H7 (cell line): ENCODE results near the gene TRAK2. TPM values are rescaled to one million over a fixed set of nuclear protein-coding genes. Genes with fewer than 3 reads are reported as not detected.
"Not testable (repeated sequence)": the region's sequence is repeated elsewhere in the genome, so short reads cannot be mapped to it uniquely, and the experiment has no call there.

Experiments used
- DNase-seq: peaks from one replicate; pipeline ENCODE4 v3.0.0; 2012
- H3K27me3 ChIP-seq: 2 replicates; pipeline ENCODE4 v1.6.0; 2011; ENCODE audit warnings: mild to moderate bottlenecking, low read length; ENCODE audit not compliant: control insufficient read depth, insufficient read depth
- H3K36me3 ChIP-seq: replicated peaks from 2 replicates; pipeline ENCODE4 v1.5.1; 2011; ENCODE audit warnings: low read length; ENCODE audit not compliant: control insufficient read depth, insufficient read depth
- H3K4me3 ChIP-seq: 2 replicates; pipeline ENCODE4 v1.5.1; 2011; ENCODE audit warnings: low read depth, mild to moderate bottlenecking, control low read depth, low read length, moderate library complexity; ENCODE audit not compliant: insufficient read depth
- total RNA-seq: library from RNA; depleted of rRNA; stranded (reverse); fragments of >200 nt; shearing (Covaris generic); gene quantifications from 2 replicates; pipeline ENCODE4 v1.2.3, GENCODE V29; 2014; rRNA removed

TRAK2 gene
- total RNA-seq, result 9.0 and 11.4 TPM in 2 replicates

- no peaks in the 10 kb centered on the region for H3K27me3 ChIP-seq
- DNase-seq, result peak; percentile 95
- no peaks in the 10 kb centered on the region for H3K36me3 ChIP-seq
- peak within 1 kb of the TSS; percentile 98 for H3K4me3 ChIP-seq
Observed at GRCh38 chr2:201451292-201452057, at the start of gene TRAK2, which contains the start of gene STRADB. Gene TRAK2, minus strand, starts transcription at chr2:201451458. Its CDS starts 30,951 bp downstream, at chr2:201420507. Gene STRADB, plus strand, starts transcription at chr2:201451740. Its CDS starts 3,101 bp downstream, at chr2:201454841.

GRCh38 chr2:201500534-201500933 is 49.3 kb upstream of the TRAK2 start:
- DNase-seq, result no peak
- H3K36me3 ChIP-seq, result no peaks in the 10 kb centered on the region
- H3K4me3 ChIP-seq, result no peak overlapping the region
- H3K27me3 ChIP-seq, result no peaks in the 10 kb centered on the region

GRCh38 chr2:201496785-201497184 is 45.5 kb upstream of the TRAK2 start:
- DNase-seq, result no peak
- H3K4me3 ChIP-seq, result no peak overlapping the region
- no peaks in the 10 kb centered on the region for H3K36me3 ChIP-seq
- H3K27me3 ChIP-seq, result no peaks in the 10 kb centered on the region

GRCh38 chr2:201490291-201490690 is 39.0 kb upstream of the TRAK2 start:
- Histone ChIP-seq H3K4me3 (no peak overlapping the region), H3K27me3 (no peaks in the 10 kb centered on the region), H3K36me3 (no peaks in the 10 kb centered on the region)
- DNase-seq, result no peak

- no peak overlapping the region for H3K4me3 ChIP-seq
- H3K27me3 ChIP-seq, result no peaks in the 10 kb centered on the region
- H3K36me3 ChIP-seq, result no peaks in the 10 kb centered on the region; the same call in 1 of the 2 replicates
- DNase-seq, result no peak
Observed at GRCh38 chr2:201484805-201485204, 33.5 kb upstream of the TRAK2 start.

- peak; percentile 20 for DNase-seq
- H3K36me3 ChIP-seq, result not testable (repeated sequence)
Observed at GRCh38 chr2:201483758-201484157, 32.5 kb upstream of the TRAK2 start.

GRCh38 chr2:201483342-201483741 is 32.1 kb upstream of the TRAK2 start:
- DNase-seq, result no peak
- no peaks in the 10 kb centered on the region; the same call in 1 of the 2 replicates for H3K36me3 ChIP-seq
- H3K4me3 ChIP-seq, result no peak overlapping the region
- no peaks in the 10 kb centered on the region for H3K27me3 ChIP-seq

More at GRCh38 chr2:201483758-201484157, 32.5 kb upstream of the TRAK2 start:
- H3K27me3 ChIP-seq, H3K4me3 ChIP-seq: not testable (repeated sequence)

- no peak for DNase-seq
Observed at GRCh38 chr2:201482543-201482942, 31.3 kb upstream of the TRAK2 start.

GRCh38 chr2:201472411-201472810 is 21.2 kb upstream of the TRAK2 start:
- H3K36me3 ChIP-seq, result peaks cover 1% of the 10 kb centered on the region; the same call in 1 of the 2 replicates
- H3K4me3 ChIP-seq, result no peak overlapping the region
- no peak for DNase-seq
- H3K27me3 ChIP-seq, result no peaks in the 10 kb centered on the region

More at GRCh38 chr2:201482543-201482942, 31.3 kb upstream of the TRAK2 start:
- Histone ChIP-seq H3K36me3 (no peaks in the 10 kb centered on the region; the same call in 1 of the 2 replicates), H3K27me3 (no peaks in the 10 kb centered on the region), H3K4me3 (no peak overlapping the region)

GRCh38 chr2:201471732-201472393 is 20.6 kb upstream of the TRAK2 start:
- H3K27me3 ChIP-seq, result no peaks in the 10 kb centered on the region
- H3K36me3 ChIP-seq, result peaks cover 1% of the 10 kb centered on the region; the same call in 1 of the 2 replicates
- no peak for DNase-seq
- no peak overlapping the region for H3K4me3 ChIP-seq

GRCh38 chr2:201470821-201471731 is 19.8 kb upstream of the TRAK2 start:
- Histone ChIP-seq H3K36me3 (peaks cover 1% of the 10 kb centered on the region; the same call in 1 of the 2 replicates), H3K4me3 (no peak overlapping the region), H3K27me3 (no peaks in the 10 kb centered on the region)
- DNase-seq, result peak; percentile 65

- Histone ChIP-seq H3K4me3 (no peak overlapping the region), H3K36me3 (no peaks in the 10 kb centered on the region; the same call in none of the 2 replicates), H3K27me3 (no peaks in the 10 kb centered on the region)
- no peak for DNase-seq
Observed at GRCh38 chr2:201467666-201468065, 16.4 kb upstream of the TRAK2 start.

GRCh38 chr2:201466050-201466675 is 14.9 kb upstream of the TRAK2 start:
- no peak overlapping the region for H3K4me3 ChIP-seq
- DNase-seq, result no peak
- no peaks in the 10 kb centered on the region; the same call in none of the 2 replicates for H3K36me3 ChIP-seq
- H3K27me3 ChIP-seq, result no peaks in the 10 kb centered on the region
